CD4-positive, alpha-beta T cell treated with Interleukin-6 at 100 ng/mL for 8 hours (primary cell): ENCODE results near the gene LZTFL1.

ENCODE experiments used
- DNase-seq: peaks from one replicate; pipeline ENCODE4 v3.0.0-alpha.2; 2020; ENCODE audit warnings: mixed read lengths, low spot score

The LZTFL1 gene, protein sequence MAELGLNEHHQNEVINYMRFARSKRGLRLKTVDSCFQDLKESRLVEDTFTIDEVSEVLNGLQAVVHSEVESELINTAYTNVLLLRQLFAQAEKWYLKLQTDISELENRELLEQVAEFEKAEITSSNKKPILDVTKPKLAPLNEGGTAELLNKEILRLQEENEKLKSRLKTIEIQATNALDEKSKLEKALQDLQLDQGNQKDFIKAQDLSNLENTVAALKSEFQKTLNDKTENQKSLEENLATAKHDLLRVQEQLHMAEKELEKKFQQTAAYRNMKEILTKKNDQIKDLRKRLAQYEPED

GRCh38 chr3:45841757-45842491 is at the start of gene LZTFL1:
Gene LZTFL1, minus strand, starts transcription at chr3:45842119. Its CDS starts 128 bp downstream, at chr3:45841991.
- DNase-seq: peak; percentile 92

DNA sequence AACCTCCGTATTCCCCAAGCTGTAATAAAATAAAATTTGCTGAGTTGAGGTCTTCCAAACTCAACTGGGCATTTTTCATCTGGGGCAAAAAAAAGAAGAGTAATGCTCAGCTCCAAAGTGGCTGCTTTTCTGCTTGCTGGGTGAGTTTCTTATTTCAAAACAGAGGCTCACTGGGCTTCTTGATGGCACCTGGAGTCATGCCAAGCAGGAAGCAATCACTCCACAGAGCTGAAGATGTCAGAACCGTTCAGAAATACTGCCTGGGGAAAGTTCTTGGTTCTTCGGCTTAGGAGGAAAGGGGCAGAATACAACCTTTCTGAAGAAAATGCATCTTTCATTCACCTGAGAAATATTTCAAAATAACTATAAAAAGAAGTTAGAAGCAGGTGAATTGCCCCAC is 48.5 kb upstream of the LZTFL1 start:
- DNase-seq: peak; percentile 32

DNA sequence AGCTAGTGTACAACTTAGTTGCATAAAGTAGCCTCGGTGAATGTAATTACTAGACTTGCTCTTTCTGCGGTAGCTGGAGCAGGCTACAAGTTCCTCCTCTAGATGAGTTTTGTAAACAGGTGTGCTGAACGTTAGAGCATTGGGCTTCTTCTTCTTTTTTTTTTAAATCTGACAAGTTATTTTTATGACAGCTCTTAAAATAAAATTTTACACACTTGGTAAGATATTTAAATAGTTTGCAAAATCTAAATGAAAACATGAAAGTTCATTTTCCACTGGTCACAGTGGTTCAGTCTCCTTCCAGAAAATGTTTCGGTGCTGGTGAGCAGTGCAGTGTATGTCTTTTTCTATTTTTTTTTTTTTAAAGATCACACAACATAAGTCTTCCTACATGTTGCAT is 47.4 kb upstream of the LZTFL1 start:
- no peak for DNase-seq

GRCh38 chr3:45887759-45888511 is 46.0 kb upstream of the LZTFL1 start:
- DNase-seq: no peak

DNA sequence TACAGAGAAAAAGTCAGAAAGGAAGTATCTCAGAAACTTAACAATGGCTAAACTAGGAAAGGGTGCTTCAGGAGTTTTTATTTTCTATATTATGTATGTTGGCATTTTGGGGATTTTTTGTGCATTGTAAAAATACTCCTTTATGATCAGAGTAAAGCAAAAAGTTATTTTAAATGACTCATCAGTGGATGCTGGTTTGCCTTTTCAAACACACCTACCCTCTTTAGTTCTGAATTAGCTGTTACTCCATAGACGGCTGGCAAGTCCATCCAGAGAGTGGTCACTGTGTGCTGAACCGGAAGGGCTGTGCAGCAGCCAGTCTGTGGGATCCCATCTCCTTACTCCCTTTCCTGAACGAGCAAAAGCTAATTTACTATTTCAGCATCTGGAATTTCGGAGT is 45.4 kb upstream of the LZTFL1 start:
- no peak for DNase-seq

DNA sequence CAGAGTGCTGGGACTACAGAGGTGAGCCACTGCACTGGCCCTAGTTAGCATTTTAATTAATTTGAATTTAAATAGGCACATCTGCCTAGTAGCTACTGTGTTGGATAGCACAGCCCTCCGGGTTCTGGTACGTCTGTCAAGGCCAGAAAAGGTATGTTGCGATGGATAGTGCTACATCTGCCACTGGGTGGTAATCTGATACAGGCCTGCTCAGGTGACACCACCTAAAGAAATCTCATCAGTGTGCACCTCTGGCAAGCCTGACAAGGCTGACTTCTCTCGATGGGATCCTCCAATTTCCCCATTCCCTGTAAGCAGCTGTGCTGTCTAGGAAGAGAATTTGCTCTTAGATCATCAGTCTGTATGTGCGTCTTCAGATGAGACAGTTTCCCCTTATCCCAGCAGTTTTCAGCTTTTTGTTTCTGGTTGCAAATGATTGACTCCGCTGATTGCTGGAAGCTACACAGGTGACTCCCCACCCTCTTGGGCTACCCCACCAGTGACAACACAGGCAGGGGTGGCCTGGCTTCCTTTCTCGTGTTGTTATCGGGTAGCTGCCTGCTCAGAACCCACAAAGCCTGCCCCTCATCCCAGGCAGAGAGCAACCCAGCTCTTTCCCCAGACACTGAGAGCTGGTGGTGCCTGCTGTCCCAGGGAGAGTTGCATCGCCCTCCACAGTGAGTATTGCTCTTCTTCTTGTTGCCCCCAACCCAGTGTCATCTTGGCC is 44.2 kb upstream of the LZTFL1 start, which contains the start of gene CCR9:
TSS of gene CCR9 (plus strand) at position 565 of the 727 bp plus-strand sequence. CDS start 8,391 bp downstream, outside the sequence.
- no peak for DNase-seq

GRCh38 chr3:45884368-45885201 is 42.7 kb upstream of the LZTFL1 start:
- no peak for DNase-seq

- DNase-seq: peak; percentile 51
These were observed 39.4 kb upstream of the LZTFL1 start for GRCh38 chr3:45881078-45882022.

GRCh38 chr3:45880725-45881077 is 38.8 kb upstream of the LZTFL1 start:
- no peak for DNase-seq

DNA sequence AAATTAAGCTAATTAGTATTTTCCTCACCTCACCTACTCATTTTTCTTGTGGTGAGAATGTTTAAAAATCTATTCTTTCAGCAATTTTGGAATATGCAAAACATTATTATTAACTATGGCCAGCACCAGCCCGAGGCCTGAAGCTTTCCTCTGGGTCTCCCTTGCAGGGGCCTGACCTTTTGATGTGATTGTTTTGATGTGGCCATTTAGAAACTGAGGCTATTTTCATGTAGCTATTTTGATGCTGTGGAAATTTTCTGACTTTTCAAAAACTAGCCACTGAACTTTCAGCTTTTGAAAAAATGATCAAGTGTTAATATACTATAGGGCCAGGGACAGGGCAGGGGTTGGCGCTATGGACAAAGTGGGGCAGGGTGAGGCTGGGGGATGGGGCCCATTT is 36.2 kb upstream of the LZTFL1 start:
- no peak for DNase-seq

- no peak for DNase-seq
These were observed 32.9 kb upstream of the LZTFL1 start for GRCh38 chr3:45874677-45875346.

- DNase-seq: no peak
These were observed 31.7 kb upstream of the LZTFL1 start for GRCh38 chr3:45873638-45874037.

GRCh38 chr3:45873036-45873435 is 31.1 kb upstream of the LZTFL1 start:
- DNase-seq: no peak

DNA sequence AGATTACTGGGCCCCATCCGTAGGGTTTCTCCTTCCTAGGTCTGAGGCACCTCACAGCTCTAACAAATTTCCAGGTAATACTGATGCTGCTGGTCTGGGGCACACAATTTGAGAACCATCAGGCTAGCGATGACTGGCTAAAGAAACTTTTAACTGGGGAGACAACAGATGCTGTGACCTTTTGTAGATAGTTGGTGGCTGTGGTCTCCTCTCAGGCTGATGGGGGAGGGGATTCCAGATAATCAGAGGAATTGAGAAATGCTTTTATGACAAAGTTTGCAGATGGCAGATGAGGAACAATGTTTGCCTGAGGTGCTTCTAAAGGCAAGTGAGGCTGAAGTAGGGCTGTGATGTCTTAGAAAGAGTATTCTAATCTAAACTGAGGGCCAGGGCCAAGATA is 30.6 kb upstream of the LZTFL1 start:
- DNase-seq: no peak

DNA sequence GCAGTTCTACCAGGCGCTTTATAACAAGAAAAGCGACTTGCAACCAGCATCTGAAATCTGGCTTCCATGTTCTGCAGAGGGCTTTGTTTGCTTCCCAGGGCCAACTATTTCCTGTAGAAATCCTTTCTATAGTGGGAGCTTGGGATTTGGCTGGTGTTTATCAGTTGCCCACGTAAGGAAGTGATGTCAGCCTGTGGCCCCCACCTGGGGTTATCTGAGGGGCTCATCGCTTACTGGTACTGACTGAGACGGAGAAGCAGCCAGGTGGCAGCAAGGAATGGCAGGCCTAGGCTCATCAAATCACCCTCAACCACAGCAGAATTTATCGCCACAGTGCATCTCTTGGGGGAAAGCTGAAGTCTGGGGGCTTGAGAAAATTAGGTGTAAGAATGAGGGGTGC is 29.9 kb upstream of the LZTFL1 start:
- no peak for DNase-seq

DNA sequence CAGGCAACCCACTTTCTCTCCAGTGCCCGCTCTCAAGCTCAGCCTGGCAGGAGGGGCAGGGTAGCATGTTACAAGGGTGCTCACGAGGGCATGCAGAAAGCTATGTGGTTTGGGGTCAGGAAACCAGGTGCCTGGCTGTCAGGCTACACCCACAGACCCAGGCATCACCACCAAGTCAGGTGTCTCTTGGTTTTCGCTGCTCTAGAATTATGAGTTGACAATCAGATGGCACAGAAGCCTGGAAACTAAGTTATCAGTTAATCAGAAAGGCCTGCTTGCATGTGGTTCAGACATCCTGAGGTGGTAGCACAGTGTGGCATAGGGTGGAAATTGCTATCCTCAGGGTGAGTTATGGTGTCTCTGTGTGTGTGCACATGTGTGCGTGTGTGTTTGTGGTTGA is 28.2 kb upstream of the LZTFL1 start:
- DNase-seq: peak; percentile 76

DNA sequence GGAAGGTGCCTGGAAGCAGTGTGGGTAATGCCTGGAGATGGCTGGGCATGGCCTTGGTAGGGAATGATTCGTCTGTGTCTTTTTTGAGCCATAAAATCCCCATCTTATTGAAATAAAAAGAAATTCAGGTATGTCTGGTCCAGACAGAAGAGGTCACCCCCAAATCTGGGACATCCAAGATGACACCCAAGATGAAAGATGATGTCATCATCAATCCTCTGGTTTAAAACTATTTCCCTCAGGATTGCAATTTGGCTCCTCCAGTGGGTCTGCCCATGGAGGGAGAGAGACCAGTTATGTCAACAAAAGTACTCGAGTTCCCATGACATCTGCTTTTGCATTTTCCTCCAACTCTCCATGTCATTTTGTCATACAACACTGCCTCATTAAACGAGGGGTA is 27.7 kb upstream of the LZTFL1 start:
- no peak for DNase-seq

GRCh38 chr3:45868650-45869049 is 26.7 kb upstream of the LZTFL1 start:
- no peak for DNase-seq

DNA sequence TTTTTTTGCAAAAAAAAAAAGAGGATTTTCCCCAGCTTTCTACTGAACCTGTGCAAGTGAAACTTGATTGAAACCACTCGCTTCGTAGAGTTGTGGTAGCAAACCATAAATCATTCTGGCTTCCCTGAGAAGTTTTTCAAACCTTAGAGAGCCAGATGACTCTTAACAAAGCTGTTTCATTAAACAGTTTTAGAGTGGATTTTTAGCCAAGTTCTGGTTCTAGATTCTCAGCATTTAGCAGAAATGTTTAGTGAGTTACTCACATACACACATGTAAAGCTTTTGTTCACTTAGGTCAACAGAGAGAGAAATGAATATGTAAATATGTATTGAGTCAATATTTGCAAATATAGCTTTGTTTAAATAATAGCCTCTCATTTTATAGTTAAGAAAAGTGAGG is 26.3 kb upstream of the LZTFL1 start:
- DNase-seq: no peak

GRCh38 chr3:45865563-45865962 is 23.6 kb upstream of the LZTFL1 start:
- DNase-seq: no peak
